BLaER1 (cell line): ENCODE results near the gene CCDC148.

Experiments used
- H3K27ac ChIP-seq: shearing (Covaris generic); formaldehyde crosslinking; 2 replicates; pipeline ENCODE4 v1.8.1; 2022
- H3K27me3 ChIP-seq: shearing (Covaris generic); formaldehyde crosslinking; 2 replicates; pipeline ENCODE4 v1.8.1; 2022
- H3K36me3 ChIP-seq: shearing (Covaris generic); formaldehyde crosslinking; 2 replicates; pipeline ENCODE4 v1.8.1; 2022
- H3K4me1 ChIP-seq: shearing (Covaris generic); formaldehyde crosslinking; 2 replicates; pipeline ENCODE4 v1.8.1; 2022
- H3K4me2 ChIP-seq: shearing (Covaris generic); formaldehyde crosslinking; 2 replicates; pipeline ENCODE4 v1.8.1; 2022
- H3K4me3 ChIP-seq: shearing (Covaris generic); formaldehyde crosslinking; 2 replicates; pipeline ENCODE4 v1.8.1; 2022
- H3K9ac ChIP-seq: shearing (Covaris generic); formaldehyde crosslinking; 2 replicates; pipeline ENCODE4 v1.8.1; 2022
- H3K9me3 ChIP-seq: shearing (Covaris generic); formaldehyde crosslinking; 2 replicates; pipeline ENCODE4 v1.8.1; 2022
- H4K20me1 ChIP-seq: shearing (Covaris generic); formaldehyde crosslinking; 2 replicates; pipeline ENCODE4 v1.8.1; 2022
- Cebpa-rat ChIP-seq: shearing (Covaris generic); IDR thresholded peaks from 2 replicates; pipeline ENCODE4 v1.8.1; 2022

Gene CCDC148

DNA sequence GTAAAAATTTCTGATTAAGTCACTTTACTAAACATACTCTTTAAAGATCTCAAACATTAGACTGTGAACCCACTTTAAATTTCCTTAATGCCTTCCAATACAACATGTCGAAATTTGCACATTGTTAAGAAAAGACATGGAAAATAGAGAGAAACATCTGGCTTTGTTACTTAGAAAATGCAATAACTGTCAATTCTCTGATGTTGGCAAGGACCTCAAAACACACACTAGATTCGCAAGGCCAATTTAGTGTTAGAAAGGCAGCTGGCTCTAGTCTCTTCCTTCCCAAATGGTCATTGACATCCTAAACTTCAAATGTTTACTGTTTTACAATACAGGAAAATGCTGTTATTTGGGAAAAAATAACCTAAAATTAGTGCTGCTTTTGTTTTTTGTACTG lies 244.3 kb downstream of the CCDC148 start:
- peaks cover 19% of the 10 kb centered on the region for H3K4me1 ChIP-seq
- no peaks in the 10 kb centered on the region for H3K27me3 ChIP-seq
- no peak overlapping the region for H3K4me2 ChIP-seq
- no peaks in the 10 kb centered on the region for H3K36me3 ChIP-seq
- H3K4me3 ChIP-seq = no peak overlapping the region
- no peak overlapping the region for H3K9ac ChIP-seq
- no peaks in the 10 kb centered on the region for H4K20me1 ChIP-seq
- no peak overlapping the region for H3K27ac ChIP-seq
- no peaks in the 10 kb centered on the region for H3K9me3 ChIP-seq
- no peak for TF ChIP-seq Cebpa-rat

GRCh38 chr2:158211502-158211901 lies 245.1 kb downstream of the CCDC148 start:
- Histone ChIP-seq H3K27me3 (no peaks in the 10 kb centered on the region), H3K27ac (no peak overlapping the region), H4K20me1 (no peaks in the 10 kb centered on the region), H3K36me3 (no peaks in the 10 kb centered on the region), H3K4me3 (no peak overlapping the region), H3K4me1 (peaks cover 19% of the 10 kb centered on the region), H3K9ac (no peak overlapping the region), H3K9me3 (no peaks in the 10 kb centered on the region), H3K4me2 (0 out of 2 replicates have a peak overlapping the region, but pooled peaks have one; percentile 3)
- TF ChIP-seq Cebpa-rat = no peak

DNA sequence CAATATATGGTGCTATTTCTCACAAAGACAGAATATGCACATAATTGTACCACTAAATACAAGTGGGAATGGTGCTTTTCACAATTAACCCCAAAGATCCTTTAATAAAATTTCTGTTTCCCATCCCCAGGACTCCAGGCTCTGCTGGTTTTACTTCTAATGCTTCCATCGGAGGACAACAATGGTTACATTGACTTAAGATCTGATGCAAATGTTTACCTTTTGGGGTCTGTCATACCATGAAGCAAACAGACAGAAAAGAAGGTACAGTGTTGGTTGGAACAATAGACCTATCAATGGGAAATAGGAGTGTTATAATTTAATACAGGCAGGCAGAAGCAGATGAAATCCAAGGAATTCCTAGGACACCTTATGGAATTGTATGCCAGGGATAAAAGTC lies 249.2 kb downstream of the CCDC148 start:
- no peaks in the 10 kb centered on the region for H3K9me3 ChIP-seq
- no peaks in the 10 kb centered on the region for H3K27me3 ChIP-seq
- no peak overlapping the region for H3K9ac ChIP-seq
- peaks cover 8% of the 10 kb centered on the region for H3K4me1 ChIP-seq
- no peak overlapping the region for H3K4me2 ChIP-seq
- no peaks in the 10 kb centered on the region for H4K20me1 ChIP-seq
- H3K27ac ChIP-seq = no peak overlapping the region
- no peaks in the 10 kb centered on the region for H3K36me3 ChIP-seq
- no peak for TF ChIP-seq Cebpa-rat
- H3K4me3 ChIP-seq = no peak overlapping the region

DNA sequence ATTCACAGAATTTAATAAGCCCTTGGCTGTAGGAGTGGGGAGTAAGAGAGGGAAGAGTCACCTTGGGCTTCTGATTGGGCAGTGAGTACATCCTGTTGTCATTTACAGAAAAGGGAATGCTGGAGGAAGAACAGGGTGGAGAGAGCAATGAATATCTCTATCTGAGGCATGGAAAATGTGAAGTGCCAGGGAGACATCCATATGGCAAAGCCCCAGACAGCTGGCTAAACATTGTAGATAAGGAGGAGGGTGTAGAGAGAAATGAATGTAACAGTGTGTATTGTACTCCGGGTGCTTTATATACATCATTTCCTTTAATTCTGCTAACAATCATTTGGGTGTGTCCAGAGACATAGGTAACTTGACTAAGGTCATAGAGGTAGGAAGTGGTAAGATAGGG lies 251.3 kb downstream of the CCDC148 start:
- Histone ChIP-seq H3K4me3 (no peak overlapping the region), H3K9me3 (no peaks in the 10 kb centered on the region), H3K4me2 (no peak overlapping the region), H3K9ac (no peak overlapping the region), H3K36me3 (no peaks in the 10 kb centered on the region), H4K20me1 (no peaks in the 10 kb centered on the region), H3K4me1 (no peaks in the 10 kb centered on the region), H3K27me3 (no peaks in the 10 kb centered on the region), H3K27ac (no peak overlapping the region)
- no peak for TF ChIP-seq Cebpa-rat

- Histone ChIP-seq H3K27ac (no peak overlapping the region), H3K4me3 (no peak overlapping the region), H4K20me1 (no peaks in the 10 kb centered on the region), H3K9ac (no peak overlapping the region), H3K27me3 (no peaks in the 10 kb centered on the region), H3K4me2 (no peak overlapping the region), H3K9me3 (no peaks in the 10 kb centered on the region), H3K36me3 (no peaks in the 10 kb centered on the region), H3K4me1 (no peaks in the 10 kb centered on the region)
- TF ChIP-seq Cebpa-rat = no peak
Observed at GRCh38 chr2:158204741-158205165, 251.8 kb downstream of the CCDC148 start.

DNA sequence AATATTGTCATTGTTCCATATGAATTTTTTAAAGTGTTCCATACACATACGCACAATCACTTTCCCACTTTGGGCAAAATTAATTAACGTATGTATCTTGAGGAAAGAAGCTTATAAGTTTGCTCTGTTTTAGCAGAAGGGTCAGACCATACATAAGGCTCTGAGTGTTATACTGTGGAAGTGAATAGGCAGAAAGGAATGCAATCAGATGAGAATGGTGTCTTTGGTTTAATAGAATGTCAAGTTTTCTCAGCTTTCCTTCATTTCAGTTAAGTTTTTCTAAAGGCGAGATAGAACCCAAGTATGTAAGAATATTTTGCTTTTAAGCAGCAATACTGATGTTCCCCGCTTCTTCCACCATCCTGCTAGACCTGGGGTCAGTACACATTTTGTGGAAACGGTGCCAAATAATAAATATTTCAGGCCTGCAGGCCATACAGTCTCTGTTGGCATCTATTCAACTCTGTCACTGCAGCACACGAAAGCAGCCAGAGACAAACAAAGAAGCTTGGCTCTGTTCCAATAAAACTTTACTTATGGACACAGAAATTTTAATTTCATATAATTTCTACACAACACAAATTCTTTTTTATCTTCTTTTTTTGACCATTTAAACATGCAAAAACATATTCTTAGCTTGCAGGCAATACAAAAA lies 254.3 kb downstream of the CCDC148 start:
- no peak overlapping the region for H3K9ac ChIP-seq
- H4K20me1 ChIP-seq = no peaks in the 10 kb centered on the region
- H3K4me2 ChIP-seq = no peak overlapping the region
- no peak overlapping the region for H3K27ac ChIP-seq
- H3K36me3 ChIP-seq = no peaks in the 10 kb centered on the region
- H3K4me1 ChIP-seq = no peaks in the 10 kb centered on the region
- no peaks in the 10 kb centered on the region for H3K27me3 ChIP-seq
- no peaks in the 10 kb centered on the region for H3K9me3 ChIP-seq
- no peak for TF ChIP-seq Cebpa-rat
- H3K4me3 ChIP-seq = no peak overlapping the region

DNA sequence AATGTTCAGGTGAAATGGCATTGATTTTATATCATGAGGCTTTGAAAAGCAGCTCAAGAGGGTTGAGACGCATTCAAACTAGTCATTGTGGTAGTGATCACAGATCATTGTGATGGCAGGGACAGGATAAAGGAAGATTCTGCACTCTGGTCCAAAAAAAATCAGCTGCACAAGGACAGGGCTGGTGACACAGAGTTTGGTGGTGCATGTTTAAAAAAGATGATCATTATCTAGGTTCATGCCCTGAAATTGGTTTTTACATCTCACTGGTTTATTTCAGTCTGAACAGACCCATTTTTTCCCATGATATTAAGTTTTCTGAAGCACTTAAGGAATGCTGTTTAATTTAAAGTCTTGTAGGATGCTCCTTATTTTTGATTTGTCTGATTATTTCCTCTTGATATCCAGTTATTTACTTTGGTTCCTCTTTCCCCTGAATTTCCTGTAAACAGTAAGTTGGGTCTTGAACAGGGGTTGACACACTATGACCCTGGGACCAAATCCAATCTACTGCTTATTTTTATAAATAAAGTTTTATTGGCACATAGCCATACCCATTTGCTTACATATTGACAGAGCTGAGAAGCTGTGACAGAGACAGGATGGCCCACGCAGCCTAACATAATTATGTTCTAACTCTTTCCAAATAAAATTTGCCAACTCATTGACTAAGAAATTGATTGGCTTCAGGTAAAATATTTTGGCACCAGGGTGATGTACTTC lies 256.5 kb downstream of the CCDC148 start:
- no peak overlapping the region for H3K27ac ChIP-seq
- H3K9ac ChIP-seq = no peak overlapping the region
- no peaks in the 10 kb centered on the region for H3K36me3 ChIP-seq
- no peaks in the 10 kb centered on the region for H3K9me3 ChIP-seq
- no peak overlapping the region for H3K4me2 ChIP-seq
- H3K27me3 ChIP-seq = no peaks in the 10 kb centered on the region
- no peak for TF ChIP-seq Cebpa-rat
- no peak overlapping the region for H3K4me3 ChIP-seq
- no peaks in the 10 kb centered on the region for H4K20me1 ChIP-seq
- no peaks in the 10 kb centered on the region for H3K4me1 ChIP-seq

GRCh38 chr2:158197940-158198339 lies 258.6 kb downstream of the CCDC148 start:
- Histone ChIP-seq H3K9me3 (no peaks in the 10 kb centered on the region), H3K36me3 (no peaks in the 10 kb centered on the region), H3K27ac (no peak overlapping the region), H3K4me3 (no peak overlapping the region), H4K20me1 (no peaks in the 10 kb centered on the region), H3K9ac (no peak overlapping the region), H3K4me2 (no peak overlapping the region), H3K27me3 (no peaks in the 10 kb centered on the region), H3K4me1 (peaks cover 4% of the 10 kb centered on the region; the same call in 1 of the 2 replicates)
- TF ChIP-seq Cebpa-rat = no peak

- no peaks in the 10 kb centered on the region for H3K27me3 ChIP-seq
- H3K9ac ChIP-seq = no peak overlapping the region
- H3K4me2 ChIP-seq = no peak overlapping the region
- H4K20me1 ChIP-seq = no peaks in the 10 kb centered on the region
- H3K4me1 ChIP-seq = peaks cover 41% of the 10 kb centered on the region
- no peak for TF ChIP-seq Cebpa-rat
- no peak overlapping the region for H3K27ac ChIP-seq
- H3K36me3 ChIP-seq = no peaks in the 10 kb centered on the region
- no peaks in the 10 kb centered on the region for H3K9me3 ChIP-seq
- H3K4me3 ChIP-seq = no peak overlapping the region
Observed at GRCh38 chr2:158194229-158194628, 262.3 kb downstream of the CCDC148 start.
